Mononuclear cell (primary cell): ENCODE results near the gene METTL14. TPM values are rescaled to one million over a fixed set of nuclear protein-coding genes. Genes with fewer than 3 reads are reported as not detected.

ENCODE experiments used
- H3K27me3 ChIP-seq: 2 replicates; pipeline ENCODE4 v1.6.0; 2011; ENCODE audit warnings: low read length, control low read depth; ENCODE audit not compliant: insufficient read depth
- H3K4me1 ChIP-seq: 2 replicates; pipeline ENCODE4 v1.5.1; 2011; ENCODE audit warnings: mild to moderate bottlenecking, low read length, control low read depth; ENCODE audit not compliant: insufficient read depth
- H3K4me3 ChIP-seq: 2 replicates; pipeline ENCODE4 v1.5.1; 2011; ENCODE audit warnings: mild to moderate bottlenecking, low read length, moderate library complexity
- H3K9me3 ChIP-seq: 2 replicates; pipeline ENCODE4 v1.5.1; 2011; ENCODE audit warnings: low read depth, mild to moderate bottlenecking, control low read depth, low read length
- total RNA-seq: library from RNA; depleted of rRNA; stranded (reverse); fragments of >200 nt; gene quantifications from one replicate; pipeline ENCODE4 v1.2.3, GENCODE V29; 2012

The METTL14 gene
- total RNA-seq, 1 donor, result 55.9 TPM

GRCh38 chr4:118745357-118745756 lies 60.2 kb downstream of the METTL14 start:
- Histone ChIP-seq H3K4me3 (no peak overlapping the region), H3K4me1 (no peaks in the 10 kb centered on the region), H3K27me3 (no peaks in the 10 kb centered on the region), H3K9me3 (no peaks in the 10 kb centered on the region)

GRCh38 chr4:118746251-118746919 lies 61.2 kb downstream of the METTL14 start:
- no peaks in the 10 kb centered on the region for H3K27me3 ChIP-seq

GRCh38 chr4:118749347-118749988 lies 64.3 kb downstream of the METTL14 start:
- Histone ChIP-seq H3K4me1 (no peaks in the 10 kb centered on the region), H3K9me3 (no peaks in the 10 kb centered on the region), H3K27me3 (no peaks in the 10 kb centered on the region), H3K4me3 (no peak overlapping the region)

More at GRCh38 chr4:118746251-118746919, 61.2 kb downstream of the METTL14 start:
- Histone ChIP-seq H3K4me3 (no peak overlapping the region), H3K9me3 (no peaks in the 10 kb centered on the region), H3K4me1 (no peaks in the 10 kb centered on the region)

GRCh38 chr4:118751629-118752323 lies 66.6 kb downstream of the METTL14 start:
- H3K27me3 ChIP-seq, result no peaks in the 10 kb centered on the region
- H3K9me3 ChIP-seq, result no peaks in the 10 kb centered on the region
- H3K4me1 ChIP-seq, result no peaks in the 10 kb centered on the region
- no peak overlapping the region for H3K4me3 ChIP-seq

- Histone ChIP-seq H3K4me3 (no peak overlapping the region), H3K4me1 (no peaks in the 10 kb centered on the region), H3K9me3 (no peaks in the 10 kb centered on the region), H3K27me3 (no peaks in the 10 kb centered on the region)
These were observed 67.4 kb downstream of the METTL14 start for GRCh38 chr4:118752551-118752950.

- no peaks in the 10 kb centered on the region for H3K9me3 ChIP-seq
- H3K4me3 ChIP-seq, result no peak overlapping the region
- no peaks in the 10 kb centered on the region for H3K27me3 ChIP-seq
- no peaks in the 10 kb centered on the region for H3K4me1 ChIP-seq
These were observed 67.9 kb downstream of the METTL14 start for GRCh38 chr4:118753096-118753495.

- no peaks in the 10 kb centered on the region for H3K27me3 ChIP-seq
- H3K4me1 ChIP-seq, result no peaks in the 10 kb centered on the region
- no peaks in the 10 kb centered on the region for H3K9me3 ChIP-seq
- H3K4me3 ChIP-seq, result no peak overlapping the region
These were observed 68.5 kb downstream of the METTL14 start for GRCh38 chr4:118753685-118754084.

GRCh38 chr4:118754890-118755289 lies 69.7 kb downstream of the METTL14 start:
- H3K4me3 ChIP-seq, result no peak overlapping the region
- H3K27me3 ChIP-seq, result no peaks in the 10 kb centered on the region
- H3K4me1 ChIP-seq, result peaks cover 4% of the 10 kb centered on the region
- no peaks in the 10 kb centered on the region for H3K9me3 ChIP-seq

- no peaks in the 10 kb centered on the region for H3K9me3 ChIP-seq
- peaks cover 4% of the 10 kb centered on the region for H3K4me1 ChIP-seq
- H3K27me3 ChIP-seq, result no peaks in the 10 kb centered on the region
- H3K4me3 ChIP-seq, result no peak overlapping the region
These were observed 70.4 kb downstream of the METTL14 start for GRCh38 chr4:118755438-118756226.

- H3K9me3 ChIP-seq, result no peaks in the 10 kb centered on the region
- H3K4me1 ChIP-seq, result peaks cover 4% of the 10 kb centered on the region
- H3K4me3 ChIP-seq, result no peak overlapping the region
- H3K27me3 ChIP-seq, result no peaks in the 10 kb centered on the region
These were observed 71.2 kb downstream of the METTL14 start for GRCh38 chr4:118756429-118756828.

- no peaks in the 10 kb centered on the region for H3K9me3 ChIP-seq
- no peak overlapping the region for H3K4me3 ChIP-seq
- peaks cover 4% of the 10 kb centered on the region for H3K4me1 ChIP-seq
- no peaks in the 10 kb centered on the region for H3K27me3 ChIP-seq
These were observed 71.8 kb downstream of the METTL14 start for GRCh38 chr4:118756958-118757357.

- Histone ChIP-seq H3K4me3 (no peak overlapping the region), H3K27me3 (no peaks in the 10 kb centered on the region), H3K9me3 (no peaks in the 10 kb centered on the region), H3K4me1 (peaks cover 4% of the 10 kb centered on the region)
These were observed 72.6 kb downstream of the METTL14 start for GRCh38 chr4:118757761-118758251.

GRCh38 chr4:118758293-118758692 lies 73.1 kb downstream of the METTL14 start:
- Histone ChIP-seq H3K9me3 (no peaks in the 10 kb centered on the region), H3K27me3 (no peaks in the 10 kb centered on the region), H3K4me1 (peaks cover 4% of the 10 kb centered on the region), H3K4me3 (no peak overlapping the region)

GRCh38 chr4:118759481-118759880 lies 74.3 kb downstream of the METTL14 start:
- no peaks in the 10 kb centered on the region for H3K9me3 ChIP-seq
- H3K4me1 ChIP-seq, result peaks cover 4% of the 10 kb centered on the region
- no peak overlapping the region for H3K4me3 ChIP-seq
- no peaks in the 10 kb centered on the region for H3K27me3 ChIP-seq

- H3K27me3 ChIP-seq, result no peaks in the 10 kb centered on the region
- no peak overlapping the region for H3K4me3 ChIP-seq
- no peaks in the 10 kb centered on the region for H3K9me3 ChIP-seq
- peaks cover 4% of the 10 kb centered on the region for H3K4me1 ChIP-seq
These were observed 74.9 kb downstream of the METTL14 start for GRCh38 chr4:118760092-118760491.
